Neural progenitor cell (in vitro differentiated cells): Measurements from ENCODE around the gene PLA2G4F. TPM values are rescaled to one million over a fixed set of nuclear protein-coding genes. Genes with fewer than 3 reads are reported as not detected.

ENCODE experiments used
- DNase-seq: peaks from one replicate; pipeline ENCODE4 v3.0.0-alpha.2; 2016; ENCODE audit warnings: low spot score
- H2AFZ ChIP-seq: fragments of 200-600 bp; sonication (generic); replicated peaks from 2 replicates; pipeline ENCODE4 v1.6.1; 2016; ENCODE audit warnings: antibody characterized with exemption
- H3F3A ChIP-seq: fragments of 200-600 bp; sonication (generic); 2 replicates; pipeline ENCODE4 v1.6.1; 2016; ENCODE audit warnings: antibody characterized with exemption, low read depth
- H3K27ac ChIP-seq: fragments of 200-600 bp; sonication (generic); 2 replicates; pipeline ENCODE4 v1.5.1; 2016; ENCODE audit warnings: mild to moderate bottlenecking
- H3K27me3 ChIP-seq: fragments of 200-600 bp; sonication (generic); 2 replicates; pipeline ENCODE4 v1.6.1; 2016; ENCODE audit warnings: mild to moderate bottlenecking, moderate library complexity
- H3K36me3 ChIP-seq: fragments of 200-600 bp; sonication (generic); 2 replicates; pipeline ENCODE4 v1.5.1; 2016
- H3K4me1 ChIP-seq: fragments of 200-600 bp; sonication (generic); 2 replicates; pipeline ENCODE4 v1.6.1; 2016; ENCODE audit warnings: mixed run types
- H3K4me2 ChIP-seq: fragments of 200-600 bp; sonication (generic); 2 replicates; pipeline ENCODE4 v1.6.1; 2016
- H3K4me3 ChIP-seq: fragments of 200-600 bp; sonication (generic); 2 replicates; pipeline ENCODE4 v1.5.1; 2016
- H3K79me2 ChIP-seq: fragments of 200-600 bp; sonication (generic); 2 replicates; pipeline ENCODE4 v1.6.1; 2016; ENCODE audit warnings: low read depth
- H3K9ac ChIP-seq: fragments of 200-600 bp; sonication (generic); 2 replicates; pipeline ENCODE4 v1.6.1; 2016
- H3K9me3 ChIP-seq: fragments of 200-600 bp; sonication (generic); 2 replicates; pipeline ENCODE4 v1.5.1; 2016; ENCODE audit warnings: low read depth
- H4K20me1 ChIP-seq: fragments of 200-600 bp; sonication (generic); 2 replicates; pipeline ENCODE4 v1.6.1; 2016; ENCODE audit warnings: low read depth
- H3K27ac Mint-ChIP-seq: 3 replicates; pipeline ENCODE4 v1.8.0; 2021; ENCODE audit warnings: mixed read lengths
- H3K27me3 Mint-ChIP-seq: 2 replicates; pipeline ENCODE4 v1.8.0; 2022; ENCODE audit warnings: low read depth, mild to moderate bottlenecking, inconsistent platforms, moderate library complexity, mixed read lengths; ENCODE audit not compliant: insufficient read depth
- H3K36me3 Mint-ChIP-seq: 3 replicates; pipeline ENCODE4 v1.8.0; 2021; ENCODE audit warnings: mixed read lengths
- H3K4me1 Mint-ChIP-seq: 3 replicates; pipeline ENCODE4 v1.8.0; 2021; ENCODE audit warnings: mixed read lengths
- H3K4me3 Mint-ChIP-seq: 3 replicates; pipeline ENCODE4 v1.8.0; 2021; ENCODE audit warnings: mild to moderate bottlenecking, moderate library complexity, mixed read lengths
- H3K9me3 Mint-ChIP-seq: 3 replicates; pipeline ENCODE4 v1.8.0; 2020; ENCODE audit warnings: mixed read lengths
- CTCF ChIP-seq: fragments of 200-600 bp; sonication (generic); IDR thresholded peaks from 2 replicates; pipeline ENCODE4 v1.5.1; 2017; ENCODE audit warnings: antibody characterized with exemption, mild to moderate bottlenecking
- EZH2 ChIP-seq: fragments of 200-600 bp; sonication (generic); IDR thresholded peaks from 2 replicates; pipeline ENCODE4 v1.6.1; 2017; ENCODE audit warnings: antibody characterized with exemption, mild to moderate bottlenecking, moderate library complexity
- EZH2phosphoT487 ChIP-seq: fragments of 200-600 bp; sonication (generic); IDR thresholded peaks from 2 replicates; pipeline ENCODE4 v1.6.1; 2017; ENCODE audit warnings: antibody characterized with exemption
- total RNA-seq: library from RNA; depleted of rRNA; stranded (reverse); fragments of >200 nt; gene quantifications from 2 replicates; pipeline ENCODE4 v1.2.3, GENCODE V29; 2015; ENCODE audit warnings: low replicate concordance

PLA2G4F gene
- total RNA-seq, 1 donor from 2014 or later = not detected

DNA sequence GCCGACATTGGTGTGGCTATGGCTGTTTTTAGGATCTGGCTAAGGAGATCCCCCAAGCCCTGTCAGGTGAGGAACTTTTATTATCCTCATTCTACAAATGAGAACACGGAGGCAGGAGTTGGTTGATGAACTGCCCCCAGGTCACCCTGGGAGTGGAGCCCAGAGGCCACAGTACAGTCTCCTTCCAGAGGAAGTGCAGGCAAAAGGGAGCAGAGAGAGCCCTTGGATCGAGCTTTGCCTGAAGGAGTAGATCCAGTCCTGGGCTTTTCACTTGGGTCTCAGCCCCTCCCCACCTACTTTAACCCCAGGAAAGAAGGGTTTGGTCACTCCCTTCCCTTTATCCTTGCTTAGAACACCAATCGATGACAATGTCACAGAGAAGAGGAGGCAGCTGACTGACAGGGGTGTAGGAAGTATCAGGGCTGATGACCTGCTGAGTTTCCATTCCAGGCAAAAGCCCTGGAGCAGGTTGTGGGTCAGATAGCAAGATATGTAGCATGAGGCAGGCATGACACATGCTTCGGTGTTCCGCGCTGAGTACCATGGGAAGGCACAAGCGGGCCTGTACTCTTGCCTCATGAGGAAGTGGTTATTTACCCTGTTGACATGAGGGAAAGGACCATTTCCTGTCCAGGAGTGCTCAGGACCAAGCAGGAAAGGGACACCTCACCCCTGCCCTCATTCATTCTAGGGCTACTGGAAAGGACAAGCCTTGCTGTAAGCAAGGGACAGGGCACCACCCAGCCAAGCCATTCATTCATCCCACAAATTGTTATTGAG, 56.2 kb downstream of the PLA2G4F start:
- Histone ChIP-seq H3K4me3 (no peak overlapping the region), H3K4me2 (no peak overlapping the region), H3K27me3 (no peaks in the 10 kb centered on the region), H3F3A (no peaks in the 10 kb centered on the region), H3K4me1 (no peaks in the 10 kb centered on the region), H3K27ac (no peak overlapping the region), H4K20me1 (no peaks in the 10 kb centered on the region), H3K36me3 (no peaks in the 10 kb centered on the region), H2AFZ (peak overlapping the region; percentile 72), H3K9ac (no peak overlapping the region), H3K9me3 (no peaks in the 10 kb centered on the region), H3K79me2 (no peaks in the 10 kb centered on the region)
- no peak for TF ChIP-seq EZH2phosphoT487
- no peak for TF ChIP-seq EZH2
- no peak for TF ChIP-seq CTCF
- Mint-ChIP-seq H3K27me3 (peaks cover 5% of the 10 kb centered on the region), H3K9me3 (no peaks in the 10 kb centered on the region), H3K27ac (peak overlapping the region; percentile 39), H3K36me3 (no peaks in the 10 kb centered on the region), H3K4me1 (no peaks in the 10 kb centered on the region), H3K4me3 (no peak overlapping the region)
- no peak for DNase-seq

DNA sequence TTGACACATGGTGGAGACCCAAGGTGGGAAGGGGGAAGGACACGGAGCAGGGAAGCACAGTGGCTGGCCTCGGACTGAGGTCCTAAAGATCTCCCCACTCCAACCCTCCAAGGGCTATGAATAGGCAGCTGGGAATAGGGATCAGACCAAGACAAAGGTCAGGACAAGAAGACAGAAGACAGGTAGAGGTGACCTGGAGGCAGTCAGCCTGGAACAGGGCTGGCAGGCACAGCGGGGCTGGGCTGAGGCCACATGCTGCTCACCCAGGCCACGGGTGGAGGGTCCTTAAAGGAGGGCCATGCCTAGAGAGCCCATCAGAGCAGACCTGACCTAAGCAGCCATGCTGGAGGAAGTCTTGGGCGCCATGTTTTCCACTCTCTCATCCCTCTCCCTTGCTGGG, 59.4 kb downstream of the PLA2G4F start:
- H3K79me2 ChIP-seq = no peaks in the 10 kb centered on the region
- no peak for DNase-seq
- no peaks in the 10 kb centered on the region for H3K9me3 ChIP-seq
- H3K4me3 ChIP-seq = no peak overlapping the region
- no peaks in the 10 kb centered on the region for H3F3A ChIP-seq
- H3K4me2 ChIP-seq = no peak overlapping the region
- H3K4me1 ChIP-seq = peaks cover 6% of the 10 kb centered on the region
- no peak for TF ChIP-seq CTCF
- no peak for TF ChIP-seq EZH2
- TF ChIP-seq EZH2phosphoT487 = no peak
- no peak overlapping the region for H3K9ac ChIP-seq
- Mint-ChIP-seq H3K27ac (no peak overlapping the region), H3K9me3 (no peaks in the 10 kb centered on the region), H3K27me3 (peaks cover 5% of the 10 kb centered on the region), H3K4me3 (no peak overlapping the region), H3K36me3 (no peaks in the 10 kb centered on the region), H3K4me1 (peaks cover 8% of the 10 kb centered on the region)
- no peak overlapping the region for H2AFZ ChIP-seq
- H3K27me3 ChIP-seq = no peaks in the 10 kb centered on the region
- H3K27ac ChIP-seq = no peak overlapping the region
- no peaks in the 10 kb centered on the region for H4K20me1 ChIP-seq
- H3K36me3 ChIP-seq = no peaks in the 10 kb centered on the region

GRCh38 chr15:42094512-42094963, 61.9 kb downstream of the PLA2G4F start, which contains the start of gene PLA2G4D:
Gene PLA2G4D (minus strand): TSS chr15:42094562. CDS start chr15:42094459, 103 bp downstream.
- Mint-ChIP-seq H3K27me3 (peaks cover 7% of the 10 kb centered on the region), H3K27ac (no peak within 1 kb of the TSS), H3K36me3 (no peaks in the 10 kb centered on the region), H3K9me3 (no peaks in the 10 kb centered on the region), H3K4me3 (no peak within 1 kb of the TSS), H3K4me1 (peaks cover 25% of the 10 kb centered on the region)
- Histone ChIP-seq H4K20me1 (no peaks in the 10 kb centered on the region), H3K27me3 (no peaks in the 10 kb centered on the region), H3K36me3 (no peaks in the 10 kb centered on the region), H3K9ac (no peak within 1 kb of the TSS), H3F3A (no peaks in the 10 kb centered on the region), H3K27ac (no peak within 1 kb of the TSS), H3K9me3 (no peaks in the 10 kb centered on the region), H3K4me3 (no peak within 1 kb of the TSS), H2AFZ (no peak within 1 kb of the TSS), H3K79me2 (no peaks in the 10 kb centered on the region), H3K4me1 (peaks cover 8% of the 10 kb centered on the region), H3K4me2 (no peak within 1 kb of the TSS)
- TF ChIP-seq CTCF (no peak), EZH2phosphoT487 (no peak), EZH2 (no peak)
- no peak for DNase-seq
